ENCODE results near the gene NSUN5.
"Not testable (repeated sequence)": the region's sequence is repeated elsewhere in the genome, so short reads cannot be mapped to it uniquely, and the experiment has no call there.

DNA sequence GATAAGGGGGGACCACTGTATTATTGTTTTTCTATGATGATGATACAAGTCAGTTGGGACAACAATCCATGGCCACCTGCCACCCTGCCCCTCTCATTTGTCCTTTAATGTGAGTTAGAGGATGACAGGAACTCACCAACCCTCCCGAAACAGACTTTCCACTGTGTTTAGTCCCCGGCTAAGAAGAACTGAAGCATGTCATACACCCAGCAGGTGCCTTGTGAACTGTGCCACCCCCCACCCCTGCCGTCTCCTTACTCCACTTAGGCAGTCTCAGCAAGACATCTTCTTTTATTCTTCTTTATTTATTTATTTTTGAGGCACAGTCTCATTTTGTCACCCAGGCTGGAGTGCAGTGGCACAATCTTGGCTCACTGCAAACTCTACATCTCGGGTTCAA is 40.8 kb downstream of the NSUN5 start:
- TF ChIP-seq, protein P1, sequence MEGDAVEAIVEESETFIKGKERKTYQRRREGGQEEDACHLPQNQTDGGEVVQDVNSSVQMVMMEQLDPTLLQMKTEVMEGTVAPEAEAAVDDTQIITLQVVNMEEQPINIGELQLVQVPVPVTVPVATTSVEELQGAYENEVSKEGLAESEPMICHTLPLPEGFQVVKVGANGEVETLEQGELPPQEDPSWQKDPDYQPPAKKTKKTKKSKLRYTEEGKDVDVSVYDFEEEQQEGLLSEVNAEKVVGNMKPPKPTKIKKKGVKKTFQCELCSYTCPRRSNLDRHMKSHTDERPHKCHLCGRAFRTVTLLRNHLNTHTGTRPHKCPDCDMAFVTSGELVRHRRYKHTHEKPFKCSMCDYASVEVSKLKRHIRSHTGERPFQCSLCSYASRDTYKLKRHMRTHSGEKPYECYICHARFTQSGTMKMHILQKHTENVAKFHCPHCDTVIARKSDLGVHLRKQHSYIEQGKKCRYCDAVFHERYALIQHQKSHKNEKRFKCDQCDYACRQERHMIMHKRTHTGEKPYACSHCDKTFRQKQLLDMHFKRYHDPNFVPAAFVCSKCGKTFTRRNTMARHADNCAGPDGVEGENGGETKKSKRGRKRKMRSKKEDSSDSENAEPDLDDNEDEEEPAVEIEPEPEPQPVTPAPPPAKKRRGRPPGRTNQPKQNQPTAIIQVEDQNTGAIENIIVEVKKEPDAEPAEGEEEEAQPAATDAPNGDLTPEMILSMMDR (IDR thresholded peaks at IDR 0.05), result not testable (repeated sequence)
- TF ChIP-seq POLR2A (IDR thresholded peaks at IDR 0.05; ENCODE audit: low read depth); POLR2AphosphoS5 (IDR thresholded peaks at IDR 0.05): not testable (repeated sequence)

Measured in esophagus muscularis mucosa (tissue), 3 donors.